AG04450 (cell line): ENCODE data around the gene COL27A1. TPM values are rescaled to one million over a fixed set of nuclear protein-coding genes. Genes with fewer than 3 reads are reported as not detected.

Experiments used
- CTCF ChIA-PET: fragments of 300-600, 350-600 bp; formaldehyde crosslinking; extraction: SDS; loops from one replicate; lab custom pipeline; 2022; ENCODE audit warnings: antibody characterized with exemption, inconsistent platforms; lab: Charles Lee
- POLR2A ChIA-PET: fragments of 350-600 bp; formaldehyde crosslinking; extraction: SDS; loops from one replicate; lab custom pipeline; 2021; ENCODE audit warnings: antibody characterized with exemption, inconsistent platforms; lab: Yijun Ruan, JAX
- DNase-seq: peaks from one replicate; pipeline ENCODE4 v3.0.0-alpha.2; 2011; ENCODE audit warnings: low read depth, low spot score
- H3K27ac ChIP-seq: one replicate; pipeline ENCODE4 v1.5.1; 2012; ENCODE audit warnings: low read depth, low read length, control low read depth
- H3K27me3 ChIP-seq: one replicate; pipeline ENCODE4 v1.6.0; 2012; ENCODE audit warnings: low read length; ENCODE audit not compliant: control insufficient read depth, insufficient read depth
- H3K4me3 ChIP-seq: 2 replicates; pipeline ENCODE4 v1.5.1; 2011; ENCODE audit warnings: mild to moderate bottlenecking, low read depth, low read length, control low read depth
- H3K9me3 ChIP-seq: 2 replicates; pipeline ENCODE4 v1.5.1; 2012; ENCODE audit warnings: low read length; ENCODE audit not compliant: control insufficient read depth, insufficient read depth
- CTCF ChIP-seq: IDR thresholded peaks from 2 replicates; pipeline ENCODE4 v1.5.1; 2011; ENCODE audit warnings: low read depth, low read length, control low read depth, inconsistent platforms
- polyA plus RNA-seq: library from polyadenylated mRNA; depleted of rRNA; stranded (reverse); fragments of >200 nt; gene quantifications from 2 replicates; pipeline ENCODE4 v1.2.3, GENCODE V29; 2011

COL27A1 gene
- polyA plus RNA-seq, 1 experiment = 8.5 TPM

- no peaks in the 10 kb centered on the region for H3K27me3 ChIP-seq
- ChIA-PET POLR2A (no interaction called here), CTCF (no interaction called here)
- H3K4me3 ChIP-seq = no peak overlapping the region
- no peak for DNase-seq
- no peaks in the 10 kb centered on the region; the same call in 1 of the 2 replicates for H3K9me3 ChIP-seq
- no peak for TF ChIP-seq CTCF
- H3K27ac ChIP-seq = no peak overlapping the region
Measured at GRCh38 chr9:114226246-114227055, 71.1 kb downstream of the COL27A1 start.

GRCh38 chr9:114227288-114228015 is 72.1 kb downstream of the COL27A1 start:
- Histone ChIP-seq H3K27me3 (no peaks in the 10 kb centered on the region), H3K9me3 (no peaks in the 10 kb centered on the region; the same call in 1 of the 2 replicates), H3K27ac (no peak overlapping the region), H3K4me3 (no peak overlapping the region)
- DNase-seq = no peak
- CTCF ChIA-PET = interaction anchor here (1.8 kb wide), 1 partner anchor 64 kb away, joined by 4 read pairs; no protein-coding TSS in a partner anchor
- TF ChIP-seq CTCF = no peak
- POLR2A ChIA-PET = no interaction called here

- TF ChIP-seq CTCF = no peak
- POLR2A ChIA-PET = no interaction called here
- Histone ChIP-seq H3K4me3 (no peak overlapping the region), H3K9me3 (no peaks in the 10 kb centered on the region; the same call in 1 of the 2 replicates), H3K27ac (no peak overlapping the region), H3K27me3 (no peaks in the 10 kb centered on the region)
- no peak for DNase-seq
- CTCF ChIA-PET = interaction anchor here (0.6 to 1.8 kb wide), 2 partner anchors 63 to 351 kb away, joined by 3 to 4 read pairs; no protein-coding TSS in a partner anchor
Measured at GRCh38 chr9:114228016-114228808, 72.9 kb downstream of the COL27A1 start.

GRCh38 chr9:114229295-114229694 is 74.0 kb downstream of the COL27A1 start:
- CTCF ChIA-PET = interaction anchor here (0.6 kb wide), 1 partner anchor 352 kb away, joined by 3 read pairs; no protein-coding TSS in a partner anchor
- no peak for DNase-seq
- POLR2A ChIA-PET = no interaction called here
- H3K27me3 ChIP-seq = no peaks in the 10 kb centered on the region
- H3K27ac ChIP-seq = no peak overlapping the region
- H3K4me3 ChIP-seq = no peak overlapping the region
- no peaks in the 10 kb centered on the region; the same call in 1 of the 2 replicates for H3K9me3 ChIP-seq
- TF ChIP-seq CTCF = no peak
